NB4 (cell line): ENCODE measurements around the gene TMEM97.
"Not testable (repeated sequence)": the region's sequence is repeated elsewhere in the genome, so short reads cannot be mapped to it uniquely, and the experiment has no call there.

Source experiments
- DNase-seq: peaks from one replicate; pipeline ENCODE4 v3.0.0; 2010; ENCODE audit warnings: low read depth
- H3K4me3 ChIP-seq: one replicate; pipeline ENCODE4 v1.5.1; 2011; ENCODE audit warnings: mild to moderate bottlenecking, low read depth, low read length, moderate library complexity
- CTCF ChIP-seq: IDR thresholded peaks from one replicate; pipeline ENCODE4 v1.5.1; 2012; ENCODE audit warnings: low read depth, low read length
- MAX ChIP-seq: IDR thresholded peaks from 2 replicates; pipeline ENCODE4 v1.6.1; 2011; ENCODE audit warnings: low read depth, low read length
- MYC ChIP-seq: IDR thresholded peaks from 2 replicates; pipeline ENCODE4 v1.6.1; 2011; ENCODE audit warnings: low read depth, low read length
- POLR2A ChIP-seq: IDR thresholded peaks from 2 replicates; pipeline ENCODE4 v1.6.1; 2011; ENCODE audit warnings: mild to moderate bottlenecking; ENCODE audit not compliant: insufficient read length; ENCODE audit errors: extremely low read depth

Gene TMEM97

GRCh38 chr17:28318759-28319597 is at the start of gene TMEM97:
Gene TMEM97 (plus strand): TSS chr17:28319200. CDS start chr17:28319240, 40 bp downstream.
- DNase-seq, result peak; percentile 99
- TF ChIP-seq MYC (peak; percentile 98), MAX (peak; percentile 87), CTCF (no peak), POLR2A (peak; percentile 79)
- peak within 1 kb of the TSS; percentile 86 for H3K4me3 ChIP-seq

- TF ChIP-seq POLR2A, result no peak
- TF ChIP-seq MYC, result no peak
- TF ChIP-seq MAX, result no peak
- TF ChIP-seq CTCF, result no peak
- DNase-seq, result no peak
- H3K4me3 ChIP-seq, result no peak overlapping the region
These were observed 48.9 kb upstream of the TMEM97 start for GRCh38 chr17:28270055-28270454.

- H3K4me3 ChIP-seq, result no peak overlapping the region
- no peak for TF ChIP-seq MAX
- no peak for TF ChIP-seq POLR2A
- no peak for DNase-seq
These were observed 48.1 kb upstream of the TMEM97 start for GRCh38 chr17:28270926-28271325.

- H3K4me3 ChIP-seq, result no peak overlapping the region
- TF ChIP-seq MYC, result no peak
- no peak for TF ChIP-seq MAX
- TF ChIP-seq POLR2A, result no peak
- no peak for TF ChIP-seq CTCF
- no peak for DNase-seq
These were observed 47.6 kb upstream of the TMEM97 start for GRCh38 chr17:28271431-28271830.

GRCh38 chr17:28272166-28272565 is 46.8 kb upstream of the TMEM97 start:
- TF ChIP-seq POLR2A, result no peak
- TF ChIP-seq CTCF, result no peak
- TF ChIP-seq MYC, result no peak
- TF ChIP-seq MAX, result no peak
- no peak for DNase-seq
- H3K4me3 ChIP-seq, result no peak overlapping the region

GRCh38 chr17:28273341-28273740 is 45.7 kb upstream of the TMEM97 start:
- not testable (repeated sequence) for DNase-seq

More at GRCh38 chr17:28273341-28273740, 45.7 kb upstream of the TMEM97 start:
- not testable (repeated sequence) for H3K4me3 ChIP-seq
